SU-DHL-6 (cell line): Measurements from ENCODE around the gene SOX14.

ENCODE experiments used
- H2AFZ ChIP-seq: fragments of 200-600 bp; sonication (generic); 2 replicates; pipeline ENCODE4 v1.6.1; 2014; ENCODE audit warnings: low read depth, mild to moderate bottlenecking, moderate library complexity, mixed read lengths, antibody characterized with exemption, low read length; ENCODE audit not compliant: severe bottlenecking
- H3F3A ChIP-seq: fragments of 200-600 bp; shearing (Covaris generic); 2 replicates; pipeline ENCODE4 v1.6.0; 2016; ENCODE audit warnings: antibody characterized with exemption, mild to moderate bottlenecking; ENCODE audit not compliant: insufficient read depth
- H3K27ac ChIP-seq: fragments of 200-600 bp; sonication (generic); 2 replicates; pipeline ENCODE4 v1.5.1; 2016; ENCODE audit warnings: low read depth, mild to moderate bottlenecking, low read length, moderate library complexity, mixed read lengths
- H3K27me3 ChIP-seq: fragments of 200-600 bp; sonication (generic), shearing (Covaris generic); 2 replicates; pipeline ENCODE4 v1.6.0; 2014; ENCODE audit warnings: mild to moderate bottlenecking, low read length
- H3K36me3 ChIP-seq: fragments of 200-600 bp; sonication (generic); 2 replicates; pipeline ENCODE4 v1.6.1; 2014; ENCODE audit warnings: mild to moderate bottlenecking, low read length, mixed read lengths
- H3K4me2 ChIP-seq: fragments of 300-600, 200-600 bp; shearing (Covaris generic), sonication (generic); 2 replicates; pipeline ENCODE4 v1.6.0; 2014; ENCODE audit warnings: low read length, low read depth, mild to moderate bottlenecking; ENCODE audit not compliant: poor library complexity, severe bottlenecking
- H3K4me3 ChIP-seq: fragments of 200-600 bp; sonication (generic); 2 replicates; pipeline ENCODE4 v1.5.1; 2014; ENCODE audit warnings: antibody characterized with exemption, low read length, mild to moderate bottlenecking, mixed read lengths; ENCODE audit not compliant: insufficient read depth, poor library complexity, severe bottlenecking
- H3K79me2 ChIP-seq: fragments of 200-600 bp; sonication (generic); 2 replicates; pipeline ENCODE4 v1.6.1; 2014; ENCODE audit warnings: mild to moderate bottlenecking, low read length, moderate library complexity; ENCODE audit not compliant: insufficient read depth
- H3K9ac ChIP-seq: fragments of 200-600 bp; sonication (generic); 2 replicates; pipeline ENCODE4 v1.7.0; 2014; ENCODE audit warnings: mild to moderate bottlenecking, low read length
- H3K9me2 ChIP-seq: fragments of 200-600 bp; sonication (generic); replicated peaks from 2 replicates; pipeline ENCODE4 v1.6.1; 2014; ENCODE audit warnings: low read length; ENCODE audit not compliant: insufficient read depth
- H3K9me3 ChIP-seq: fragments of 200-600 bp; sonication (generic); 2 replicates; pipeline ENCODE4 v1.6.1; 2014; ENCODE audit warnings: low read length, mixed read lengths; ENCODE audit not compliant: insufficient read depth
- H4K20me1 ChIP-seq: fragments of 200-600 bp; sonication (generic); 2 replicates; pipeline ENCODE4 v1.6.1; 2014; ENCODE audit warnings: low read depth, mild to moderate bottlenecking, antibody characterized with exemption, low read length, moderate library complexity, mixed read lengths
- CTCF ChIP-seq: fragments of 200-600 bp; sonication (generic); IDR thresholded peaks from one replicate; pipeline ENCODE4 v1.5.1; 2017; ENCODE audit warnings: antibody characterized with exemption, mild to moderate bottlenecking, low read length, moderate library complexity; ENCODE audit not compliant: insufficient read depth, poor library complexity, severe bottlenecking
- EZH2phosphoT487 ChIP-seq: fragments of 200-600 bp; sonication (generic), shearing (Covaris generic); conservative IDR thresholded peaks from 2 replicates; pipeline ENCODE4 v1.6.1; 2018; ENCODE audit warnings: mild to moderate bottlenecking, antibody characterized with exemption, low read length, moderate library complexity, mixed read lengths

The SOX14 gene

GRCh38 chr3:137764001-137764433 is at the start of gene SOX14:
TSS of gene SOX14 (plus strand) at chr3:137764315. CDS start at chr3:137764785, 470 bp downstream.
- Histone ChIP-seq H3K36me3 (no peaks in the 10 kb centered on the region), H3K4me2 (no peak within 1 kb of the TSS), H3K79me2 (no peaks in the 10 kb centered on the region), H4K20me1 (no peaks in the 10 kb centered on the region), H3F3A (no peaks in the 10 kb centered on the region), H2AFZ (no peak within 1 kb of the TSS), H3K9me3 (no peaks in the 10 kb centered on the region), H3K4me3 (no peak within 1 kb of the TSS), H3K9ac (no peak within 1 kb of the TSS), H3K27me3 (no peaks in the 10 kb centered on the region), H3K27ac (no peak within 1 kb of the TSS), H3K9me2 (no peaks in the 10 kb centered on the region)
- TF ChIP-seq EZH2phosphoT487 (no peak), CTCF (no peak)

GRCh38 chr3:137714551-137714950 is 49.6 kb upstream of the SOX14 start:
- Histone ChIP-seq H3K4me3 (no peak overlapping the region), H3K4me2 (no peak overlapping the region), H3K79me2 (no peaks in the 10 kb centered on the region), H3K27me3 (no peaks in the 10 kb centered on the region), H3K9me3 (no peaks in the 10 kb centered on the region), H4K20me1 (no peaks in the 10 kb centered on the region), H2AFZ (no peak overlapping the region), H3K27ac (no peak overlapping the region), H3F3A (no peaks in the 10 kb centered on the region), H3K9me2 (no peaks in the 10 kb centered on the region), H3K9ac (no peak overlapping the region), H3K36me3 (no peaks in the 10 kb centered on the region)
- no peak for TF ChIP-seq EZH2phosphoT487
- no peak for TF ChIP-seq CTCF

- H3K9me2 ChIP-seq: no peaks in the 10 kb centered on the region
- no peaks in the 10 kb centered on the region for H3K36me3 ChIP-seq
- TF ChIP-seq CTCF: no peak
- TF ChIP-seq EZH2phosphoT487: no peak
- H3K27ac ChIP-seq: no peak overlapping the region
- no peak overlapping the region for H3K4me3 ChIP-seq
- H3K9me3 ChIP-seq: no peaks in the 10 kb centered on the region
- no peaks in the 10 kb centered on the region for H3F3A ChIP-seq
- no peak overlapping the region for H3K9ac ChIP-seq
- no peaks in the 10 kb centered on the region for H3K27me3 ChIP-seq
- H2AFZ ChIP-seq: no peak overlapping the region
- no peak overlapping the region for H3K4me2 ChIP-seq
- H3K79me2 ChIP-seq: no peaks in the 10 kb centered on the region
- H4K20me1 ChIP-seq: no peaks in the 10 kb centered on the region
These were observed 39.9 kb upstream of the SOX14 start for GRCh38 chr3:137724240-137724639.

- no peak overlapping the region for H3K4me3 ChIP-seq
- H3K27me3 ChIP-seq: no peaks in the 10 kb centered on the region
- H3K36me3 ChIP-seq: no peaks in the 10 kb centered on the region
- H3F3A ChIP-seq: no peaks in the 10 kb centered on the region
- TF ChIP-seq EZH2phosphoT487 (no peak), CTCF (no peak)
- no peak overlapping the region for H2AFZ ChIP-seq
- H3K9me2 ChIP-seq: no peaks in the 10 kb centered on the region
- H3K79me2 ChIP-seq: no peaks in the 10 kb centered on the region
- H3K27ac ChIP-seq: no peak overlapping the region
- no peak overlapping the region for H3K4me2 ChIP-seq
- H3K9ac ChIP-seq: no peak overlapping the region
- no peaks in the 10 kb centered on the region for H4K20me1 ChIP-seq
- H3K9me3 ChIP-seq: 0 out of 2 replicates have a peak, but pooled peaks cover 9% of the 10 kb centered on the region
These were observed 26.9 kb upstream of the SOX14 start for GRCh38 chr3:137737208-137737607.
